Loucy (cell line): ENCODE data around the gene MYH9.
"Not testable (repeated sequence)": the region's sequence is repeated elsewhere in the genome, so short reads cannot be mapped to it uniquely, and the experiment has no call there.

Experiments used
- H2AFZ ChIP-seq: fragments of 200-600 bp; sonication (generic); 2 replicates; pipeline ENCODE4 v1.6.0; 2016; ENCODE audit warnings: antibody characterized with exemption, mild to moderate bottlenecking, low read length, moderate library complexity
- H3F3A ChIP-seq: fragments of 200-600 bp; 2 replicates; pipeline ENCODE4 v1.6.0; 2016; ENCODE audit warnings: antibody characterized with exemption, low read depth, mild to moderate bottlenecking
- H3K27me3 ChIP-seq: fragments of 200-600 bp; sonication (generic); 2 replicates; pipeline ENCODE4 v1.6.1; 2014; ENCODE audit warnings: low read length, mild to moderate bottlenecking; ENCODE audit not compliant: insufficient read depth, poor library complexity, severe bottlenecking
- H3K36me3 ChIP-seq: fragments of 200-600 bp; sonication (generic); 2 replicates; pipeline ENCODE4 v1.6.1; 2016; ENCODE audit warnings: low read length; ENCODE audit not compliant: insufficient read depth
- H3K4me1 ChIP-seq: fragments of 200-600 bp; sonication (generic); 2 replicates; pipeline ENCODE4 v1.5.1; 2014; ENCODE audit warnings: low read length, mild to moderate bottlenecking; ENCODE audit not compliant: insufficient read depth, poor library complexity, severe bottlenecking
- H3K4me2 ChIP-seq: fragments of 200-600 bp; sonication (generic); 2 replicates; pipeline ENCODE4 v1.6.0; 2014; ENCODE audit warnings: antibody characterized with exemption, low read length, low read depth, mild to moderate bottlenecking; ENCODE audit not compliant: poor library complexity, severe bottlenecking
- H3K4me3 ChIP-seq: fragments of 200-600 bp; sonication (generic); 2 replicates; pipeline ENCODE4 v1.5.1; 2014; ENCODE audit warnings: low read length, mild to moderate bottlenecking, mixed read lengths; ENCODE audit not compliant: poor library complexity, severe bottlenecking
- H3K79me2 ChIP-seq: fragments of 200-600 bp; sonication (generic); 2 replicates; pipeline ENCODE4 v1.6.1; 2014; ENCODE audit warnings: low read length; ENCODE audit not compliant: insufficient read depth
- H3K9ac ChIP-seq: fragments of 200-600 bp; sonication (generic); 2 replicates; pipeline ENCODE4 v1.6.0; 2014; ENCODE audit warnings: mild to moderate bottlenecking, low read depth, low read length, moderate library complexity; ENCODE audit not compliant: poor library complexity, severe bottlenecking
- H3K9me2 ChIP-seq: fragments of 200-600 bp; sonication (generic); replicated peaks from 2 replicates; pipeline ENCODE4 v1.6.1; 2016; ENCODE audit warnings: low read depth, low read length, mixed read lengths
- H3K9me3 ChIP-seq: fragments of 200-600 bp; sonication (generic); 2 replicates; pipeline ENCODE4 v1.6.1; 2014; ENCODE audit warnings: mild to moderate bottlenecking, antibody characterized with exemption, low read length, low read depth; ENCODE audit not compliant: insufficient read depth
- H4K20me1 ChIP-seq: fragments of 200-600 bp; sonication (generic); 2 replicates; pipeline ENCODE4 v1.6.0; 2014; ENCODE audit warnings: antibody characterized with exemption, low read length, mild to moderate bottlenecking; ENCODE audit not compliant: insufficient read depth, poor library complexity, severe bottlenecking
- CTCF ChIP-seq: fragments of 200-600 bp; sonication (generic); conservative IDR thresholded peaks from 2 replicates; pipeline ENCODE4 v1.5.1; 2014; ENCODE audit warnings: mild to moderate bottlenecking, antibody characterized with exemption, low read length
- EZH2phosphoT487 ChIP-seq: fragments of 200-600 bp; IDR thresholded peaks from 2 replicates; pipeline ENCODE4 v1.6.1; 2018; ENCODE audit warnings: antibody characterized with exemption, mild to moderate bottlenecking, moderate library complexity, borderline replicate concordance

Gene MYH9

GRCh38 chr22:36257948-36258670 is 129.7 kb downstream of the MYH9 start:
- no peak overlapping the region for H3K9ac ChIP-seq
- H2AFZ ChIP-seq = no peak overlapping the region

GRCh38 chr22:36257308-36257707 is 130.5 kb downstream of the MYH9 start:
- Histone ChIP-seq H3K4me2 (no peak overlapping the region), H3K9ac (no peak overlapping the region), H4K20me1 (no peaks in the 10 kb centered on the region), H3K36me3 (no peaks in the 10 kb centered on the region), H3K27me3 (no peaks in the 10 kb centered on the region), H3K4me3 (no peak overlapping the region), H3F3A (no peaks in the 10 kb centered on the region), H3K79me2 (no peaks in the 10 kb centered on the region), H2AFZ (no peak overlapping the region), H3K9me3 (no peaks in the 10 kb centered on the region), H3K4me1 (peaks cover 23% of the 10 kb centered on the region), H3K9me2 (no peaks in the 10 kb centered on the region)
- TF ChIP-seq CTCF (no peak), EZH2phosphoT487 (no peak)

More at GRCh38 chr22:36257948-36258670, 129.7 kb downstream of the MYH9 start:
- H3K79me2 ChIP-seq = no peaks in the 10 kb centered on the region
- no peak overlapping the region for H3K4me3 ChIP-seq
- peaks cover 20% of the 10 kb centered on the region for H3K4me1 ChIP-seq
- H3K27me3 ChIP-seq = no peaks in the 10 kb centered on the region
- no peaks in the 10 kb centered on the region for H3F3A ChIP-seq
- H3K9me3 ChIP-seq = no peaks in the 10 kb centered on the region
- no peaks in the 10 kb centered on the region for H4K20me1 ChIP-seq
- TF ChIP-seq EZH2phosphoT487 = no peak
- TF ChIP-seq CTCF = no peak
- no peaks in the 10 kb centered on the region for H3K9me2 ChIP-seq
- no peaks in the 10 kb centered on the region for H3K36me3 ChIP-seq
- H3K4me2 ChIP-seq = no peak overlapping the region

- H3K4me1 ChIP-seq = peaks cover 23% of the 10 kb centered on the region
Measured at GRCh38 chr22:36256478-36256877, 131.3 kb downstream of the MYH9 start.

GRCh38 chr22:36255572-36255971 is 132.2 kb downstream of the MYH9 start:
- H4K20me1 ChIP-seq, H3K79me2 ChIP-seq, H3K4me3 ChIP-seq, H2AFZ ChIP-seq, H3F3A ChIP-seq, H3K9me3 ChIP-seq, H3K27me3 ChIP-seq, H3K9ac ChIP-seq, H3K4me2 ChIP-seq, H3K9me2 ChIP-seq, H3K36me3 ChIP-seq: not testable (repeated sequence)
- H3K4me1 ChIP-seq = peaks cover 23% of the 10 kb centered on the region

More at GRCh38 chr22:36256478-36256877, 131.3 kb downstream of the MYH9 start:
- H3K9me2 ChIP-seq = no peaks in the 10 kb centered on the region
- H3K9me3 ChIP-seq = no peaks in the 10 kb centered on the region
- H3K9ac ChIP-seq = no peak overlapping the region
- H2AFZ ChIP-seq = no peak overlapping the region
- H3K27me3 ChIP-seq = no peaks in the 10 kb centered on the region
- no peaks in the 10 kb centered on the region for H4K20me1 ChIP-seq
- H3K36me3 ChIP-seq = no peaks in the 10 kb centered on the region
- no peaks in the 10 kb centered on the region for H3K79me2 ChIP-seq
- H3F3A ChIP-seq = no peaks in the 10 kb centered on the region
- H3K4me3 ChIP-seq = no peak overlapping the region
- TF ChIP-seq CTCF = no peak
- TF ChIP-seq EZH2phosphoT487 = no peak
- no peak overlapping the region for H3K4me2 ChIP-seq
